ENCODE data around the gene FBXO44. TPM values are rescaled to one million over a fixed set of nuclear protein-coding genes. Genes with fewer than 3 reads are reported as not detected.

The FBXO44 gene
- total and polyA plus RNA-seq, 2 experiments from 2014 or later, result 22.0 to 30.8 TPM

GRCh38 chr1:11708554-11709350 lies 54.1 kb downstream of the FBXO44 start:
- Histone ChIP-seq H3K4me2 (no peak overlapping the region), H2AFZ (no peak overlapping the region), H3K4me3 (no peak overlapping the region), H3K4me1 (ENCODE audit: insufficient read depth) (peaks cover 33% of the 10 kb centered on the region), H3K27me3 (ENCODE audit: insufficient read depth) (no peaks in the 10 kb centered on the region), H3K36me3 (ENCODE audit: insufficient read depth) (no peaks in the 10 kb centered on the region), H3F3A (replicated peaks; ENCODE audit: low read depth) (peaks cover 10% of the 10 kb centered on the region), H3K9me2 (ENCODE audit: insufficient read depth) (no peaks in the 10 kb centered on the region), H3K79me2 (replicated peaks; ENCODE audit: insufficient read depth) (peaks cover 14% of the 10 kb centered on the region; the same call in 1 of the 2 replicates), H3K27ac (ENCODE audit: low read depth) (no peak overlapping the region), H4K20me1 (replicated peaks; ENCODE audit: insufficient read depth) (no peaks in the 10 kb centered on the region; the same call in 1 of the 2 replicates)
- no peak for DNase-seq (ENCODE audit: low spot score)
- peaks cover 10% of the 10 kb centered on the region for H3K27me3 Mint-ChIP-seq (ENCODE audit: insufficient read depth, low read depth, poor library complexity)
- TF ChIP-seq EZH2phosphoT487 (IDR thresholded peaks at IDR 0.05; ENCODE audit: unreplicated experiment), result no peak
- no peak for TF ChIP-seq REST (IDR thresholded peaks at IDR 0.05; ENCODE audit: unreplicated experiment)
- TF ChIP-seq STAT1 (IDR thresholded peaks at IDR 0.05; ENCODE audit: unreplicated experiment), result no peak
- TF ChIP-seq CTCF (conservative IDR thresholded peaks at IDR 0.05; ENCODE audit: low read depth in 2 of 2), result no peak
- no peak for TF ChIP-seq ZNF114 (CRISPR knock-in tag; IDR thresholded peaks at IDR 0.05)
- TF ChIP-seq ZNF462 (CRISPR knock-in tag; IDR thresholded peaks at IDR 0.05), result no peak
- no peak for TF ChIP-seq POLR2AphosphoS5 (IDR thresholded peaks at IDR 0.05; ENCODE audit: low read depth)
- TF ChIP-seq ZNF331 (CRISPR knock-in tag; IDR thresholded peaks at IDR 0.05; ENCODE audit: low read depth), result no peak
- no peak for TF ChIP-seq JUNB (IDR thresholded peaks at IDR 0.05; ENCODE audit: unreplicated experiment)
- no peak overlapping the region for H3K27ac Mint-ChIP-seq
- H3K36me3 Mint-ChIP-seq (ENCODE audit: low read depth), result peaks cover 24% of the 10 kb centered on the region
- H3K9me3 Mint-ChIP-seq, result no peaks in the 10 kb centered on the region
- peaks cover 48% of the 10 kb centered on the region for H3K4me1 Mint-ChIP-seq
- H3K4me3 Mint-ChIP-seq, result no peak overlapping the region; the same call in 2 of the 3 replicates
- no peak for ATAC-seq

Data from GM23338 (cell line).